GM04504 (cell line): ENCODE measurements around the gene RNF212B.
A peak's percentile ranks its signal among the peaks of the same experiment; 100 is the strongest.
"Not testable (repeated sequence)": the region's sequence is repeated elsewhere in the genome, so short reads cannot be mapped to it uniquely, and the experiment has no call there.

ENCODE experiments used
- DNase-seq: peaks from one replicate; pipeline ENCODE4 v3.0.0-alpha.2; 2012; ENCODE audit warnings: low read depth

RNF212B gene

DNA sequence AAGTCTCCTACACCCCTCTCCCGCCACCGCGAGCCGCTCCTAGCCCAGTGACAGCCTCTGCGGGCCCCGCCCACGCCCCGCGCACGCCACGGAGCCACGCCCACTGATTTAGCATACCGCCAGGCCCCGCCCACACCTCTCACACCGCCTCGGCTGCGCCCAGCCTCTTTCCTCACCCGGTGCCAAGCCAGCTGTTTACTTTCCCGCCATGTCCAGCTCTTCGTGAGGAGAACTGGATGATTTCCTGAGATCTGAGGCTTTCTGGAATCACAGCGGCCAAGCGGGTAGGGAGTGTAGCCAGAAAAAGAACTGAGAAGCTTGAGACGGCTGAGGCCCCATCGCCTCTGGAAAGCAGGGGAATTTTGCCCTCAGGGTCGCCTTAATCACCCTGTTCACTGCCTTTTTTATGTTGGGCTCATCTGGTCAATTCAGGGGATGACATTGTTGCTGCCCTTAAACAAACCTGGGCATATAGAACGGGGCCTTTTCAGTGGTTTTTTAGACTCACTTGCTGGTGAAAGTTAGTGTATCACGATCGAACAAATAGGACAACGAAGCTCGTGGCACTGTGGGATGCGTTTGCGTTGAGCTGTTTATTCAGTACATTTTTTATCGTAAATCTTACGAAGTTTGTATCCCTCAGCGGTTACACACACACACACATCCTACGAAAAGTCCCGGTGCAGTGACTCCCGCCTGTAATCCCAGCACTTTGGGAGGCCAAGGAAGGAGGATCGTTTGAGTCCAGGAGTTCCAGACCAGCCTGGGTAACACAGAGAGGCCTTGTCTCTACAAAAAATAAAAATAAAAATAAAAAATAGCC lies at the start of gene RNF212B:
Gene RNF212B (plus strand): TSS at position 165 of the 823 bp plus-strand sequence. CDS start 2,410 bp downstream, outside the sequence.
- peak; percentile 17 for DNase-seq

DNA sequence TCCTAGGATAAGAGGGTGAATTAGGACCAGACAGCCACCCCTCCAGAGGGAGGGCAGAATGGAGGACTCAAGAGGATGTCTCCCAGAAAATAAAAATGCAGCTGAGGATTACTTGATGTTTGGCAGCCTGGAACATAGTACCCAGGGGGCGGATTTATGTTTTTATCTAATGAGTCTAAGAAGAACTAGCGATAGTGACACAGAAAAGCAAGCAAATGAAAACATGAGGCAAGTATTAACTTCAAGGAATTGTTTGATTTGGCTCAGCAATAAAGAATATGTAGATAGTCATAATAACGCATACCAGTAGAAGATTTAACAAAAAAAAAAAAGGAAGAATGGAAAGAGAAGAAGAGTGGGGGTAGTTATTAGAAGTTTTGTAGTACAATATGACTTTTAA lies 44.3 kb upstream of the RNF212B start:
- DNase-seq = no peak

GRCh38 chr14:23195552-23196101 lies 42.1 kb upstream of the RNF212B start:
- DNase-seq = no peak

- not testable (repeated sequence) for DNase-seq
These were observed 41.2 kb upstream of the RNF212B start for GRCh38 chr14:23196487-23196886.

- not testable (repeated sequence) for DNase-seq
These were observed 38.6 kb upstream of the RNF212B start for GRCh38 chr14:23199141-23199540.

- DNase-seq = no peak
These were observed 35.7 kb upstream of the RNF212B start for GRCh38 chr14:23202001-23202400.

DNA sequence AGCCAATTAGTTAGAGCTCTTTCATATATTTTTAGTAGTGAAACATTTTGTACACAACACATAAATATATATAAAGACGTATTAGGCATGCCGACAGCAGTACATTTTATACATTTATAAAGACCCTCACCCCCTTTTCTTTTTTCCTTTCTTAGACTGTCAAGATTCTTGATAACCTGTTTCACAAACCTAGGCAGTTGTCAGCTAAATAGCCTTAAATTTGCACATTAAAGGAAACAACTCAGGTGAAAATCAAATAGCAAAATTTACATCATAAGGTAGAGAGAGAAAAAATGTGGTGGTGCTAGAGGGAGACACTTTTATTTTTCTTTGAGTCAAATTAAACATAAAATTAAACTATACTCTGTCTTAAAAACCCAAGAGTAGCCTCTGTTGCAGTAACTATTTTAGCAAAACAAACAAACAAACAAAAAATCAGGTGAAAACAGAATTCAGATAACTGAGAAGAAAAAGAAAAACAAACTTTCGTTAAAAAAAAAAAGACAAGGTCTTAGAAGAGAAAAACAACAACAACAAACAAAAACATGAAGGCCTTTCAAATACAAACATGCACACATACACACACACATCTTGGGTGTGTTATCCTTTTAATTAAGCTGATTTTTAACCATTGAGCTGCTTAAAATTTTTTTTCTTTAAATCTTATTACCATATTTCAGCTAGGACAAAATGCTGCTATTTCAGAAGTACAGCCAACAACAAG lies 31.2 kb upstream of the RNF212B start:
- no peak for DNase-seq

DNA sequence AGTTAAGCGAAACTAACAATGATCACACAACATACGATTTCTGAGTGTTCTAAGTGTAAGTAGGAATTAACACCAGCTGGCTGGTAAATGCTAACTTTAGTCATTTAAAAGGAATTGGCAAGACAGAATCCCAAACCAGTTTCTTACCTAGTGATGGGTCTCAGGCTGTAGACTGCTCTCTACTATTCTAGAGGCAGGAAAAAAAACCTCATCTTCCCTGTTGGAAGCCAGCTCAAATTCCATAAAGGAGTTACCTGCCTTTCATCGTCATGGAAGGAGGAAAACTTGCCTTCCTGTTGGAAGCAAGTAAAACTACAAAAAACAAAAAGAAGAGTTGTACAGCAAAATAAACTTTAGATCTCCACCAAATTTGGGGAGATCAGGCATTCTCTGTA lies 30.6 kb upstream of the RNF212B start:
- DNase-seq = no peak

DNA sequence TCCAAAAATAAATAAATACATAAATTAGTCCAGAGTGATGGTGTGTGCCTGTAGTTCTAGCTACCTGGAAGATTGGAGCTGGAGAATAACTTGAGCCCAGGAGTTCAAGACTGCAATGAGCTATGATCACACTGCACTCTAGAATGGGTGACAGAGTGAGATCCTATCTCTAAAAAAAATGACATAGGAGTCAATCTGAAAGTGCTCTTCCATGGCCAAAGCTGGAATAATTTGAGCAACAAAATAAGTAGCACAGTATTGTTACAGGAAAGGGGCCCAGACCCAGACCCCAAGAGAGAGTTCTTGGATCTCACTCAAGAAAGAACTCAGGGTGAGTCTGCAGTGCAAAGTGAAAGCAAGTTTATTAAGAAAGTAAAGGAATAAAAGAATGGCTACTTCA lies 29.4 kb upstream of the RNF212B start:
- no peak for DNase-seq

DNA sequence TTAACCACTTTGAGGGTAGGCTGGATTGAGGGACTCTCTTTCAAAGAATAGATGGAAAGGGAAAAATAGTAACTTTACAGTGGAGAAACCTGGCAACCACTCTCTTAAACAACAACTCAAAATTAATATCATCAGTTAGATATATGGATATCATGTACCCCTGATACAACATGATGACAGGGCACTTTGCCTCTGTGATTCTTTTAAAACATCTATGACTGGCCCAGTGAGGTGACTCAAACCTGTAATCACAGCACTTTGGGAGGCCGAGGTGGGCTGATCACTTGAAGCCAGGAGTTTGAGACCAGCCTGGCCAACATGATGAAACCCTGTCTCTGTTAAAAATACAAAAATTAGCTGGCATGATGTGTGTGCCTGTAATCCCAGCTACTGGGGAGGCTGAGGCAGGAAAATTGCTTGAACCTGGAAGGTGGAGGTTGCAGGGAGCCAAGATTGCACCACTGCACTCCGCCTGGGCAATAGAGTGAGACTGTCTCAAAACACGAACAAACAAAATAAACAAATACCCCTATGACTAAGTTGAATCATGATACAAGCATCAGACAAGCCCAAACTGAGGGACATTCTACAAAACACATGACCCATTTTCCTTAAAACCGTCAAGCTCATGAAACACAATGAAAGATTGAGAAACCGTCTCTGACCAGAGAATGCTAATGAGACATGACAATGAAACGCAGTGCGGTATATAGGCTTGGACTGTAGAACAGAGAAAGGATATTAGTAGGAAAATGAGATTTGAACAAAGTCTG lies 27.9 kb upstream of the RNF212B start:
- DNase-seq = no peak

GRCh38 chr14:23215421-23215820 lies 22.3 kb upstream of the RNF212B start:
- no peak for DNase-seq

DNA sequence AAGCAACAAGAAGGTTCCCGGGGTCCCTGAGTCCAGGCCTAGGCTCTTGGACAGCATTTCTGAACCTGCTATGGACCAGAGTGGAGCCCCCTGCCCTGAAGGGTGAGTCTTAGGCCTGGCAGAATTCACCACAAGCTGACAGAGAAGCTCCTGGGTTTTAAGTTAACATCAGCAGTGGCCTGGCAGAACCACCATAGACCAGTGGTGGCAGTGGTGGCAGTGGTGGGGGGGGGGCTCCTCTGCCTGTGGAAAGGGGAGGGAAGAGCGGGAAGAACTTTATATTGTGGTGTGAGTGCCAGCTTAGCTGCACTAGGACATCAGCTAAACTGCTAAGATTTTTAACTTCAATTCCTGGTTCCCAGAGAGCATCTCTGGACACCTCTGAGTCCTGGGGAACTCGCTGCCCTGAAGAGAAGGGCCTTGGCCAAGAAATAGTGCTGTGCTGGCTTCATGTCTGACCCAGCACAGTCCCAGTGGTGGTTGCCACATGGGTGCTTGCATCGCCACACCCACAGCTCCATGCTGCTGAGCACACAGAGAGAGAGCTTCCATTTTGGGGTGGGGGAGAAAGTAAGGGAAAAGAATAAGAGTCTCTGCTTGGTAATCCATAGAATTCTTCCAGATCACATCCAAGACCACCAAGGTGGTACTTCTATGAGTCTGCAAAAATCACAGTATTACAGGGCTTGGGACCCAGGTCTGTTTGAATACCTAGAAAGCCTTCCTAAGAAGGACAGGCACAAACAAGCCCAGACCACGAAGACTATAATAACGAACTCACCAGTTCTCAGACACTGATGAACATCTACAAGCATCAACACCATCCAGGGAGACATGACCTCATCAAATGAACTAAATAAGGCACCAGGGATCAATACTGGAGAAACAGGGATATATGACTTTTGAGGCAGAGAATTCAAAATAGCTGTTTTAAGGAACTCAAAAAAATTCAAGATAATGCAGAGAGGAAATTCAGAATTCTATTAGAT lies 20.4 kb upstream of the RNF212B start:
- DNase-seq = no peak

- no peak for DNase-seq
These were observed 18.7 kb upstream of the RNF212B start for GRCh38 chr14:23219075-23219474.

GRCh38 chr14:23224958-23225357 lies 12.8 kb upstream of the RNF212B start:
- not testable (repeated sequence) for DNase-seq

DNA sequence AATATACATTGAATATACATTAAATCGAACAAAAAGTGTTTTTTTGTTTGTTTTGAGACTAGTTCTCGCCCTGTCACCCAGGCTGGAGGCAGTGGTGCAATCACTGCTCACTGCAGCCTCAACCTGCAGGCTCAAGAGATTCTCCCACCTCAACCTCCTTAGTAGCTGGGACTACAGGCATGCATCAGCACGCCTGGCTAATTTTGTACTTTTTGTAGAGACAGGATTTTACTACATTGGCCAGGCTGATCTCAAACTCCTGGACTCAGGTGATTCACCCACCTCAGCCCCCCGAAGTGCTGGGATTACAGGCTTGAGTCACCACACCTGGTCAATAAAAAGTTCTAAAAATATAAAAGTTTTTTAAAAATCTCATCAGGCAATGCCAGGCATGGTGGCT lies 10.2 kb upstream of the RNF212B start:
- DNase-seq = no peak

- no peak for DNase-seq
These were observed 8.9 kb upstream of the RNF212B start for GRCh38 chr14:23228812-23229211.

DNA sequence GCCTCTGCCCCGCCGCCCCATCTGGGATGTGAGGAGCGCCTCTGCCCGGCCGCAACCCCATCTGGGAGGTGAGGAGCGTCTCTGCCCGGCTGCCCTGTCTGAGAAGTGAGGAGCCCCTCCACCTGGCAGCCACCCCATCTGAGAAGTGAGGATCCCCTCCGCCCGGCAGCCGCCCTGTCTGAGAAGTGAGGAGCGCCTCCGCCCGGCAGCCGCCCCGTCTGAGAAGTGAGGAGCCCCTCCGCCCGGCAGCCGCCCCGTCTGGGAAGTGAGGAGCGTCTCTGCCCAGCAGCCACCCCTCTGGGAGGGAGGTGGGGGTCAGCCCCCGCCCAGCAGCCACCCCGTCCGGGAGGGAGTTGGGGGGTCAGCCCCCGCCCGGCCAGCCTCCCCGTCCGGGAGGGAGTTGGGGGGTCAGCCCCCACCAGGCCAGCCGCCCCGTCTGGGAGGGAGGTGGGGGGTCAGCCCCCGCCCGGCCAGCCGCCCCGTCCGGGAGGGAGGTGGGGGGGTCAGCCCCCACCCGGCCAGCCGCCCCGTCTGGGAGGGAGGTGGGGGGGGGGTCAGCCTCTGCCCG lies 5.4 kb upstream of the RNF212B start:
- not testable (repeated sequence) for DNase-seq

DNA sequence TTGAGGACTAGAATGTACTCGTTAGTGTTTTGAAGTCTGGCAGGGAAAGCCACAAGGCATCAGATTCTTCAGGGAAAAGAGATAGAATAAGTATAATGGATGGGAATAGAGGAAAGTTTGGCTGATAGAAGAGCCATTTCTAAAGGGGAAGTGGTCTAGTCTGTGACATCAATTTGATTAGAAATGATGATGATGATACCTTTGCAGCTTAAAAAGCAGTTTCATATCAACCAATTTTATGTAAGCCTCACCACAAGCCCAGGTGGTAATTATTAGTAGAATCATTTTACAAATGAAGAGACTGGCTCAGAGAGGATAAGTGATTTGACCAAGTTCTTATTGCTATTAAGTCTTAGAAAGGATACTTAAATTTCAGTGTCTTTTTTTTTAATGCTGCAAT lies 2.9 kb downstream of the RNF212B start:
- no peak for DNase-seq

DNA sequence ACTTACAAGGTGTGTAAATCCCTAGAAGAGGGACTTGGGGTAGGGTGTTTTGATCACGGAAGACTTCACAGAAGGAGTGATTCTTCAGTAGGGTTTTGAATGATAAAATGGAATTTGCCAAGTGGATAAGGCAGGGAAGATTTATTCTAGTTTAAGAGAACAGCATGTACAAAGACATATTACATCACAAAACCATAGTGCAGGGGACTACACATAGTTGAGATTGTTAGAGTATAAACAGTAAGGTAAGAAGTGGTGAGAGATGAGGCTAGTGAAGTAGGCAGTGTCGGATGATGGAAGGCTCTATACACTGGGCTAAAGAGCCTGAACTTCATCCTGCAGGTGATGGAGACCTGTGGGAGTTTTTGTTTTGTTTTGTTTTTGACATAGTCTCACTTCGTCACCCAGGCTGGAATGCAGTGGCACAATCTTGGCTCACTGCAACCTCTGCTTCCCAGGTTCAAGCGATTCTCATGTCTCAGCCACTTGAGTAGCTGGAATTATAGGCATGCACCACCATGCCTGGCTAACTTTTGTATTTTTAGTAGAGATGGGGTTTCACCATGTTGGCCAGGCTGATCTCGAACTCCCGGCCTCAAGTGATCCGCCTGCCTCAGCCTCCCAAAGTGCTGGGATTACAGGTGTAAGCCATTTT lies 3.5 kb downstream of the RNF212B start:
- not testable (repeated sequence) for DNase-seq

DNA sequence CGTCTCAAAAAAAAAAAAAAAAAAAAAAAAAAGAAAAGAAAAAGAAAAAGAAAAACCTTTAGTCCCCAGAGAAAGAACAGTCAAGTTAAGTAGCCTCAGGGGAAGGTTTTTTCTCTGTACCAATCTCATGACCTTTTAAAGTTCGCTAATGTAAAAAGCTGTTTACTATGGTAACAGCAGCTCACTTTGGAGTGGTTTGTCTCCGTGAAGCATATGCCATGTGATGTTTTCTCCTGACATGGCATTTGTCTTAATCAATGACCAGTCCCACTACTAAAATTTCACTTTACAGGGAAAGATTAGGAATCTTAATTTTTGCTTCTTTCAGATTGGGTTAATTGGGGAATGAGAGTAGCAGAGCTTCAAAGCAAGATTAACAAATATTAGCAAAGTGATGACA lies 4.3 kb downstream of the RNF212B start:
- DNase-seq = no peak
